Lower leg skin (tissue), 3 donors: ENCODE measurements around the gene CYP8B1.

ENCODE experiments used
- CTCF ChIP-seq, 3 donors: fragments of 450-650 bp; IDR thresholded peaks; one replicate each; pipeline ENCODE4 v1.5.1; 2016; ENCODE audit warnings: antibody characterized with exemption in 3 of 3, mild to moderate bottlenecking in 3 of 3, moderate library complexity in 2 of 3
- POLR2A ChIP-seq, 2 donors: fragments of 450-650 bp; IDR thresholded peaks; one replicate each; pipeline ENCODE4 v1.6.1; 2016 to 2017; ENCODE audit warnings: antibody characterized with exemption in 2 of 2, mild to moderate bottlenecking in 1 of 2, moderate library complexity in 1 of 2

GRCh38 chr3:42826141-42826540 is 49.5 kb downstream of the CYP8B1 start:
- no peak for TF ChIP-seq CTCF (IDR thresholded peaks at IDR 0.05)
- no peak for TF ChIP-seq POLR2A (IDR thresholded peaks at IDR 0.05)
